Measurements from ENCODE around the gene TNNC2.

The TNNC2 gene

DNA sequence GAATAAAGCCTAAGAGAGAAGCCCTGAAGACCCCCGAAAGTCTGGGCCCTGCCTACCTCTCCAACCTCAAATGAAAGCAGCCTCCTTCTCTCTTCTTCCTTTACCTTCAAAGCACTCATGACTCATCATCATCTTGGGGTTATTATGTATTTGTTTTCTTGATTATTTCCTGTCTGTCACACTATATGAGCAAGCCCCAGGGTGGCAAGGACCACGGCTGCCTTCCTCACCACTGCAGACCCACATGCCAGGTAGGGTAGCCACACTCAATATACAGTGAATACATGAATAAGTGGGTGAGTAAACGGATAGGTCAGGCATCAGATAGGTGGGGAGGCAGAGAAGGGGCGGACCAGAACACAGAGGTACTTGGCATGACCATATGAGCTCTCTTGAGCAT, 44.2 kb downstream of the TNNC2 start:
- TF ChIP-seq USF1 (IDR thresholded peaks at IDR 0.05): no peak
- TF ChIP-seq TCF12 (IDR thresholded peaks at IDR 0.05; ENCODE audit: low read depth): no peak
- TF ChIP-seq EGR1 (IDR thresholded peaks at IDR 0.05): no peak
- TF ChIP-seq EP300 (IDR thresholded peaks at IDR 0.05; ENCODE audit: borderline replicate concordance): no peak
- no peak for TF ChIP-seq TEAD4 (IDR thresholded peaks at IDR 0.05)
- no peak for TF ChIP-seq FOXM1 (IDR thresholded peaks at IDR 0.05; ENCODE audit: borderline replicate concordance, low read depth)
- no peak for TF ChIP-seq REST (IDR thresholded peaks at IDR 0.05; ENCODE audit: low read depth)
- no peak for TF ChIP-seq TAF1 (IDR thresholded peaks at IDR 0.05; ENCODE audit: low read depth)
- TF ChIP-seq MAX (IDR thresholded peaks at IDR 0.05): no peak
- TF ChIP-seq CREB1 (IDR thresholded peaks at IDR 0.05; ENCODE audit: low read depth): no peak
- TF ChIP-seq NFIC (IDR thresholded peaks at IDR 0.05): no peak
- TF ChIP-seq CEBPB (IDR thresholded peaks at IDR 0.05): no peak
- no peak for TF ChIP-seq ZBTB7A (IDR thresholded peaks at IDR 0.05; ENCODE audit: low read depth)
- TF ChIP-seq RAD21 (IDR thresholded peaks at IDR 0.05; ENCODE audit: low read depth): no peak
- no peak for TF ChIP-seq YY1 (IDR thresholded peaks at IDR 0.05; ENCODE audit: low read depth)

DNA sequence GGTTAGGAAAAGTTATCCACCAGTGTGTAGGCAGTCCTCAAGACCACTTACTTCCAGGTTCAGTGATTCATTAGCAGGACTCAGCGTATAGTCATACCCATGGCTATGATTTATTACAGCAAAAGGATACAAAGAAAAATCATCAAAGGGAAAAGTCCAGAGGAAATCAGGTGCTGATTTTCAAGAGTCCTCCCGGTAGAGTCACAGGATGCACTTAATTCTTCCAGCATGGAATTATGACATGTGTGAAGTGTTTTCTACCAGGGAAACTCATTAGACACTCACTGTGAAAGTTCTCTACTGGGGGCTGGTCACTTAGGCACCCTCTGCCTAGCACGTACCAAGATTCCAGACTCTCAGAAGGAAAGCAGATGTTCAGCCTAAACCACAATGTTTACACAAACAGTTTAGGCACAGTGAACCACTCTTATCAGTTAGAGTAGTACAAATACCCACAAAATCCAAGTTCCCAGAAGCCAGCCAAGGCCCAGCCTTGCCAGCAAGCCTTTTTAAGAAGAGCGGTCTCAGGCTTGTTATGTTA, 45.7 kb downstream of the TNNC2 start:
- TF ChIP-seq REST (IDR thresholded peaks at IDR 0.05; ENCODE audit: low read depth) (no peak), RAD21 (IDR thresholded peaks at IDR 0.05; ENCODE audit: low read depth) (no peak), TCF12 (IDR thresholded peaks at IDR 0.05; ENCODE audit: low read depth) (no peak), FOXM1 (IDR thresholded peaks at IDR 0.05; ENCODE audit: borderline replicate concordance, low read depth) (no peak), TAF1 (IDR thresholded peaks at IDR 0.05; ENCODE audit: low read depth) (no peak), CEBPB (IDR thresholded peaks at IDR 0.05) (no peak), ZBTB7A (IDR thresholded peaks at IDR 0.05; ENCODE audit: low read depth) (no peak), MAX (IDR thresholded peaks at IDR 0.05) (no peak), TEAD4 (IDR thresholded peaks at IDR 0.05) (no peak), NFIC (IDR thresholded peaks at IDR 0.05) (no peak), EGR1 (IDR thresholded peaks at IDR 0.05) (no peak), USF1 (IDR thresholded peaks at IDR 0.05) (no peak), CREB1 (IDR thresholded peaks at IDR 0.05; ENCODE audit: low read depth) (no peak), YY1 (IDR thresholded peaks at IDR 0.05; ENCODE audit: low read depth) (no peak), EP300 (IDR thresholded peaks at IDR 0.05; ENCODE audit: borderline replicate concordance) (no peak)

DNA sequence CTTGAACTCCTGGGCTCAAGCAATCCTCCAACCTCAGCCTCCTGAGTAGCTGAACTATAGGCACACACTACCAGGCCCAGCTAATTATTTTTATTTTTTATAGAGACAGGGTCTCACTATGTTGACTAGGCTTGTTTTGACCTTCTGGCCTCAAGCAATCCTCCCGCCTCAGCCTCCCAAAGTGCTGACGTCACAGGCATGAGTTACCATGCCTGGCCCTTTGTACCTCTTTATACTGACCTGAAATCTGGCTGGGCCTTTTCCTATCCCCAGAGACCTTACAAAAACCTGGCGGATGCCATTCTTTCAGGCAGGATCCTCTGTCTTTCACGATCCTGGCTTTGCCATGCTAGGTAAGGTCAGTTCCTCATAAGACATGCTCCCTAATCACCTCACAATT, 47.0 kb downstream of the TNNC2 start:
- no peak for TF ChIP-seq REST (IDR thresholded peaks at IDR 0.05; ENCODE audit: low read depth)
- TF ChIP-seq TAF1 (IDR thresholded peaks at IDR 0.05; ENCODE audit: low read depth): no peak
- TF ChIP-seq EGR1 (IDR thresholded peaks at IDR 0.05): no peak
- TF ChIP-seq TCF12 (IDR thresholded peaks at IDR 0.05; ENCODE audit: low read depth): no peak
- TF ChIP-seq CEBPB (IDR thresholded peaks at IDR 0.05): no peak
- no peak for TF ChIP-seq USF1 (IDR thresholded peaks at IDR 0.05)
- no peak for TF ChIP-seq EP300 (IDR thresholded peaks at IDR 0.05; ENCODE audit: borderline replicate concordance)
- no peak for TF ChIP-seq YY1 (IDR thresholded peaks at IDR 0.05; ENCODE audit: low read depth)
- TF ChIP-seq RAD21 (IDR thresholded peaks at IDR 0.05; ENCODE audit: low read depth): no peak
- TF ChIP-seq ZBTB7A (IDR thresholded peaks at IDR 0.05; ENCODE audit: low read depth): no peak
- no peak for TF ChIP-seq TEAD4 (IDR thresholded peaks at IDR 0.05)
- TF ChIP-seq CREB1 (IDR thresholded peaks at IDR 0.05; ENCODE audit: low read depth): no peak
- TF ChIP-seq NFIC (IDR thresholded peaks at IDR 0.05): no peak
- no peak for TF ChIP-seq MAX (IDR thresholded peaks at IDR 0.05)
- TF ChIP-seq FOXM1 (IDR thresholded peaks at IDR 0.05; ENCODE audit: borderline replicate concordance, low read depth): no peak

All from Ishikawa (cell line).